ENCODE data around the gene SEMG1. TPM values are rescaled to one million over a fixed set of nuclear protein-coding genes. Genes with fewer than 3 reads are reported as not detected.

Gene SEMG1
- total RNA-seq, 1 experiment from 2014 or later = 2.0 TPM

DNA sequence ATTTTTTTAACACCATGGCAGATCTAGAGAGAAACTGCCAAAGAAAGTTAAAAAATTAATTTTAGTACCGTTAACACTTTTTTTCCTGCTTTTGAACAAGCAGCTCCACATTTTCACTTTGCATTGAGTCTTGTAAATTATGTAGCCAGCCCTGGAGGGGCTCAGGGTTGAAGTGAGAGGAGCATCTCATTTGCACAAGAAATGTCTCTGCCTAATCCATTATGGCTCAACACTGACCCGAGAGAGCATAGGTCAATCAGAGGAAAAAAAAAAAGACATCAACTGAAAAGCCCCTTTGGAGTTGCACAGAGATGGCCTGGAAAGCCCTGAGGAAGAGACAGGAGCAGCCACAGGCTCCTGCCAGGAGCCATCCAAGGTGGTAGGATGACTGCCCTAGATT is 51.8 kb downstream of the SEMG1 start:
- Histone ChIP-seq H4K8ac (replicated peaks; ENCODE audit: insufficient read length, low read depth, low read length) (no peak overlapping the region), H3K4me1 (ENCODE audit: insufficient read depth, low read length) (peaks cover 4% of the 10 kb centered on the region; the same call in 1 of the 2 replicates), H2BK5ac (ENCODE audit: insufficient read length, low read length) (no peak overlapping the region), H3K4me2 (ENCODE audit: insufficient read depth, insufficient read length, low read length) (no peak overlapping the region), H3K23ac (ENCODE audit: insufficient read length, low read depth, low read length) (no peak overlapping the region), H3K79me2 (ENCODE audit: insufficient read depth, low read length) (no peaks in the 10 kb centered on the region), H3K27ac (ENCODE audit: insufficient read length, low read depth, low read length) (no peak overlapping the region), H2BK20ac (ENCODE audit: low read depth, low read length, poor library complexity, severe bottlenecking) (no peak overlapping the region), H3K56ac (ENCODE audit: insufficient read length, low read depth, low read length) (no peak overlapping the region), H2BK15ac (ENCODE audit: low read depth, low read length) (no peak overlapping the region), H3T11ph (ENCODE audit: low read length) (no peak overlapping the region), H3K18ac (ENCODE audit: insufficient read length, low read depth, low read length) (no peak overlapping the region), H4K91ac (ENCODE audit: insufficient read length, low read depth, low read length) (no peak overlapping the region), H2AFZ (ENCODE audit: low read length) (no peak overlapping the region), H4K5ac (ENCODE audit: insufficient read length, low read depth, low read length) (no peak overlapping the region), H4K20me1 (ENCODE audit: control insufficient read depth, insufficient read depth, insufficient read length) (no peaks in the 10 kb centered on the region), H3K23me2 (ENCODE audit: insufficient read length, low read depth, low read length, poor library complexity, severe bottlenecking) (no peaks in the 10 kb centered on the region), H2BK12ac (ENCODE audit: insufficient read length, low read depth, low read length) (no peak overlapping the region), H2AK5ac (ENCODE audit: insufficient read length, low read length) (no peak overlapping the region), H3K9me3 (ENCODE audit: control insufficient read depth, low read depth, low read length) (no peaks in the 10 kb centered on the region), H3K4ac (ENCODE audit: low read depth, low read length) (no peak overlapping the region), H2BK120ac (ENCODE audit: low read depth, low read length, poor library complexity, severe bottlenecking) (no peak overlapping the region), H3K9ac (ENCODE audit: extremely low read depth, insufficient read length, low read length) (no peak overlapping the region), H3K27me3 (ENCODE audit: insufficient read depth, low read length) (no peaks in the 10 kb centered on the region), H3K14ac (ENCODE audit: insufficient read depth, low read length) (no peak overlapping the region), H3K79me1 (ENCODE audit: insufficient read depth, low read depth, low read length, poor library complexity, severe bottlenecking) (no peaks in the 10 kb centered on the region)
- Mint-ChIP-seq H3K4me3 (no peak overlapping the region), H3K36me3 (ENCODE audit: insufficient read depth in 1 of 3, low read depth in 3 of 3) (no peaks in the 10 kb centered on the region), H3K4me1 (peaks cover 16 to 21% of the 10 kb centered on the region in 2 experiments), H3K27ac (peak overlapping the region in 2 of 3 experiments; percentile 73 to 78; a peak in 2 of 7 replicates), H3K9me3 (no peaks in the 10 kb centered on the region), H3K27me3 (ENCODE audit: low read depth) (peaks cover 4% of the 10 kb centered on the region)
- DNase-seq = no peak
- no CpG with 5 or more reads among the region's 2 CpGs for WGBS (ENCODE audit: extremely low coverage, insufficient read length, low lambda C conversion rate)
- TF ChIP-seq, protein P1, sequence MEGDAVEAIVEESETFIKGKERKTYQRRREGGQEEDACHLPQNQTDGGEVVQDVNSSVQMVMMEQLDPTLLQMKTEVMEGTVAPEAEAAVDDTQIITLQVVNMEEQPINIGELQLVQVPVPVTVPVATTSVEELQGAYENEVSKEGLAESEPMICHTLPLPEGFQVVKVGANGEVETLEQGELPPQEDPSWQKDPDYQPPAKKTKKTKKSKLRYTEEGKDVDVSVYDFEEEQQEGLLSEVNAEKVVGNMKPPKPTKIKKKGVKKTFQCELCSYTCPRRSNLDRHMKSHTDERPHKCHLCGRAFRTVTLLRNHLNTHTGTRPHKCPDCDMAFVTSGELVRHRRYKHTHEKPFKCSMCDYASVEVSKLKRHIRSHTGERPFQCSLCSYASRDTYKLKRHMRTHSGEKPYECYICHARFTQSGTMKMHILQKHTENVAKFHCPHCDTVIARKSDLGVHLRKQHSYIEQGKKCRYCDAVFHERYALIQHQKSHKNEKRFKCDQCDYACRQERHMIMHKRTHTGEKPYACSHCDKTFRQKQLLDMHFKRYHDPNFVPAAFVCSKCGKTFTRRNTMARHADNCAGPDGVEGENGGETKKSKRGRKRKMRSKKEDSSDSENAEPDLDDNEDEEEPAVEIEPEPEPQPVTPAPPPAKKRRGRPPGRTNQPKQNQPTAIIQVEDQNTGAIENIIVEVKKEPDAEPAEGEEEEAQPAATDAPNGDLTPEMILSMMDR (conservative IDR thresholded peaks at IDR 0.05) = no peak

Other genes starting within 250 kb of the SEMG1 start
- gene TOMM34, start 246.6 kb upstream of the SEMG1 start, total RNA-seq (2021) = 37.5 and 40.1 TPM in 2 replicates
- gene STK4, start 240.5 kb upstream of the SEMG1 start, total RNA-seq (2021) = 41.3 and 43.0 TPM in 2 replicates
- 0.98 and 0.99 TPM in 2 replicates for gene KCNS1, start 105.9 kb upstream of the SEMG1 start, total RNA-seq (2021)
- gene WFDC5, start 91.9 kb upstream of the SEMG1 start, total RNA-seq (2021) = not detected in 2 replicates
- not detected in 2 replicates for gene WFDC12, start 82.6 kb upstream of the SEMG1 start, total RNA-seq (2021)
- not detected in 2 replicates for gene PI3, start 32.1 kb upstream of the SEMG1 start, total RNA-seq (2021)
- not detected in 2 replicates for gene SEMG2, start 14.3 kb downstream of the SEMG1 start, total RNA-seq (2021)
- gene SLPI, start 47.5 kb downstream of the SEMG1 start, total RNA-seq (2021) = not detected in 2 replicates
- 0.28 TPM in 1 of 2 replicates, not detected in the other for gene RBPJL, start 99.8 kb downstream of the SEMG1 start, total RNA-seq (2021)
- 0.11 TPM in 1 of 2 replicates, not detected in the other for gene MATN4, start 101.3 kb downstream of the SEMG1 start, total RNA-seq (2021)
- 50.7 and 54.3 TPM in 2 replicates for gene SDC4, start 141.4 kb downstream of the SEMG1 start, total RNA-seq (2021)
- 18.6 and 21.0 TPM in 2 replicates for gene SYS1, start 156.1 kb downstream of the SEMG1 start, total RNA-seq (2021)
- 0.59 TPM in 1 of 2 replicates, not detected in the other for gene TP53TG5, start 171.3 kb downstream of the SEMG1 start, total RNA-seq (2021)
- 39.1 and 39.3 TPM in 2 replicates for gene DBNDD2, start 201.3 kb downstream of the SEMG1 start, total RNA-seq (2021)
- gene PIGT, start 209.1 kb downstream of the SEMG1 start, total RNA-seq (2021) = 73.9 and 78.9 TPM in 2 replicates

All from H9 (cell line).